GM10266 (cell line): ENCODE measurements around the gene TTC39A.

Source experiments
- DNase-seq: peaks from one replicate; pipeline ENCODE4 v3.0.0; 2012; ENCODE audit errors: extremely low spot score
- CTCF ChIP-seq: IDR thresholded peaks from 2 replicates; pipeline ENCODE4 v1.5.1; 2012; ENCODE audit warnings: mild to moderate bottlenecking, low read depth; ENCODE audit not compliant: control insufficient read depth, insufficient read depth; ENCODE audit errors: missing control alignments

The TTC39A gene

GRCh38 chr1:51313268-51313852 lies 17.0 kb downstream of the TTC39A start:
- no peak for DNase-seq
- TF ChIP-seq CTCF: no peak

- no peak for DNase-seq
- TF ChIP-seq CTCF: no peak
Measured at GRCh38 chr1:51312718-51313117, 17.6 kb downstream of the TTC39A start.

- TF ChIP-seq CTCF: no peak
- DNase-seq: no peak
Measured at GRCh38 chr1:51311826-51312225, 18.5 kb downstream of the TTC39A start.

- DNase-seq: no peak
- no peak for TF ChIP-seq CTCF
Measured at GRCh38 chr1:51310871-51311613, 19.3 kb downstream of the TTC39A start.

GRCh38 chr1:51309291-51309690 lies 21.1 kb downstream of the TTC39A start:
- TF ChIP-seq CTCF: no peak
- DNase-seq: no peak

GRCh38 chr1:51308636-51309035 lies 21.7 kb downstream of the TTC39A start:
- no peak for DNase-seq
- no peak for TF ChIP-seq CTCF

GRCh38 chr1:51306950-51307349 lies 23.4 kb downstream of the TTC39A start:
- no peak for DNase-seq
- TF ChIP-seq CTCF: no peak
